HL-60 (cell line): ENCODE data around the gene DPYD.

ENCODE experiments used
- CTCF ChIP-seq: IDR thresholded peaks from one replicate; pipeline ENCODE4 v1.5.1; 2011; ENCODE audit warnings: low read length, control low read depth, inconsistent platforms; ENCODE audit not compliant: insufficient read depth
- GABPA ChIP-seq: IDR thresholded peaks from 2 replicates; pipeline ENCODE4 v1.6.1; 2012; ENCODE audit warnings: low read depth
- REST ChIP-seq: IDR thresholded peaks from 2 replicates; pipeline ENCODE4 v1.6.1; 2012; ENCODE audit warnings: low read depth; ENCODE audit not compliant: insufficient replicate concordance

- TF ChIP-seq CTCF, result no peak
- TF ChIP-seq REST, result no peak
- no peak for TF ChIP-seq GABPA
These were observed 366.9 kb downstream of the DPYD start for GRCh38 chr1:97553971-97554370.
